Activated naive CD8-positive, alpha-beta T cell treated with anti-CD3 and anti-CD28 coated beads for 36 hours (primary cell): ENCODE results near the gene TSSK6. TPM values are rescaled to one million over a fixed set of nuclear protein-coding genes. Genes with fewer than 3 reads are reported as not detected.
A peak's percentile ranks its signal among the peaks of the same experiment; 100 is the strongest.
"Not testable (repeated sequence)": the region's sequence is repeated elsewhere in the genome, so short reads cannot be mapped to it uniquely, and the experiment has no call there.

Experiments used
- DNase-seq: peaks from one replicate; pipeline ENCODE4 v3.0.0; 2021
- H3K27ac Mint-ChIP-seq: one replicate; pipeline ENCODE4 v1.8.0; 2022; ENCODE audit warnings: mild to moderate bottlenecking, moderate library complexity, mixed read lengths
- H3K27me3 Mint-ChIP-seq: one replicate; pipeline ENCODE4 v1.8.0; 2022; ENCODE audit warnings: mild to moderate bottlenecking, mixed read lengths
- H3K36me3 Mint-ChIP-seq: one replicate; pipeline ENCODE4 v1.8.0; 2021; ENCODE audit warnings: mild to moderate bottlenecking, mixed read lengths
- H3K4me1 Mint-ChIP-seq: one replicate; pipeline ENCODE4 v1.8.0; 2021; ENCODE audit warnings: mixed read lengths
- H3K4me3 Mint-ChIP-seq: one replicate; pipeline ENCODE4 v1.8.0; 2022; ENCODE audit warnings: mild to moderate bottlenecking, moderate library complexity, mixed read lengths
- H3K9me3 Mint-ChIP-seq: one replicate; pipeline ENCODE4 v1.8.0; 2022; ENCODE audit warnings: mixed read lengths
- total RNA-seq, 2 experiments: library from RNA; stranded (reverse); gene quantifications; one replicate each; pipeline ENCODE4 v1.2.3, GENCODE V29; 2021

Gene TSSK6
- total RNA-seq, 2 experiments from 2014 or later = 3.0 to 3.1 TPM

DNA sequence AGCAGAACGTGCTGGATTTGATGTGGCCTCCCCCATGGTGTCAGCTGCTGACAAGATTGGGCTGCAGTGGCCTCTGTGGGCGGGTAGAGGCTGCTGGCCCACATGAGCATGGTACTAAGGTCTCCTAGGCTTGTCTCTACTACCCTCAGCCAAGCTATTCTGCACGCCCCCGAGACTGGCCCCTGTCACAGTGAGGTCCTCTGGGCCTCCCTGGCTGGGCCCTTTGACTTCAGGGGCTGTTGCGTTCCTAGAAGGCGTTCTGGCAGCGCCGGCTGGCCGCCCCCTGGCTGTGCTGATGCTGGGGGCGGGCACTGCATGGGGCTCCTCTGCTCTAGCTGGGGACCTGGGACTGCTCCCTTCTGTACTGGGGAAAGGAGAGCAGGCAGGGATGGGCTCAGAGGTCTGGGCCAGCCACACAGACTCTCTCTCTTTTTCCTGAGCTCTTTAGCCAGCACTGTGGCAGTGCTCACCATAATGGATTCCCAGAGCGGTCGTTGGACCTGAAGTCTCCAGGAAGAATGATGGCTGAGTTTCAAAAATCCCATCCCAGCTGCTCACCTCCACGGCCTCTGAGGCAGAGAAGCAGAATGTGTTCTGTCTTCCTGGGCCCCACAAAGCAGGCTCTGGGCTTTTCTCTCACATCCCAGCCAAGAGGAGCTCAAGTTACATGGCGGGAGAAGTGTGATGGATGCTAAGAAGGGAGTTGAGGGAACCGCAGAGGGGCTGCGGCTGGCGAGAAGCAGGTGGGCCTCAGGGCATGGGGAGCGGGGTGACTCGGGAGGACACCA is 32.3 kb downstream of the TSSK6 start:
- Mint-ChIP-seq H3K36me3 (peaks cover 19% of the 10 kb centered on the region), H3K9me3 (no peaks in the 10 kb centered on the region), H3K27ac (peak overlapping the region; percentile 56), H3K4me3 (no peak overlapping the region), H3K4me1 (peaks cover 58% of the 10 kb centered on the region), H3K27me3 (no peaks in the 10 kb centered on the region)
- DNase-seq = no peak

DNA sequence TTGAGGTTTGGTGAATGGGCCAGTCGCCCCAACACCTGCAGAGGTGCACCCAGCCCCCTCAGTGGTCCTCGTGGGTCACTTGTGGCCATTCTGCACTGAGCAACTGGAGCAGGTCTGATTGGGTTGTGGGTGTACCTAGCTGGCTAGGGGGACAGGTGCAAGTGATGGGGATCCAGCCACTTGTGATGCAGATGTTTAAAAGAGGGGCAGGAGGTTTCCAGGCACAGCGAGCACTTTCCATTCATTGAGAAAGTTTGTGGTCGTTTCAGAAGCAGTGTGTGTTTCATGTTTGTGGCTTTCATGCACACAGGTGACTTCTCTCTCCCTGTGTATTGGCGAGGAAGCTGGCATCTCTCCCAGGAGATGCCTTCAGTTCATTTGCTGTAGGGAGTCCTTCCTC is 34.7 kb downstream of the TSSK6 start:
- peak; percentile 41 for DNase-seq
- no peaks in the 10 kb centered on the region for H3K9me3 Mint-ChIP-seq
- H3K4me1 Mint-ChIP-seq = peaks cover 61% of the 10 kb centered on the region
- no peaks in the 10 kb centered on the region for H3K27me3 Mint-ChIP-seq
- peaks cover 26% of the 10 kb centered on the region for H3K36me3 Mint-ChIP-seq
- H3K27ac Mint-ChIP-seq = peak overlapping the region; percentile 65
- H3K4me3 Mint-ChIP-seq = no peak overlapping the region

- Mint-ChIP-seq H3K27ac (no peak overlapping the region), H3K4me3 (no peak overlapping the region), H3K9me3 (no peaks in the 10 kb centered on the region), H3K4me1 (peaks cover 64% of the 10 kb centered on the region), H3K36me3 (peaks cover 23% of the 10 kb centered on the region), H3K27me3 (no peaks in the 10 kb centered on the region)
- DNase-seq = no peak
Measured at GRCh38 chr19:19477705-19478383, 37.5 kb downstream of the TSSK6 start.

GRCh38 chr19:19475849-19476828 is 39.2 kb downstream of the TSSK6 start:
- Mint-ChIP-seq H3K4me1 (peaks cover 72% of the 10 kb centered on the region), H3K36me3 (peaks cover 29% of the 10 kb centered on the region), H3K9me3 (no peaks in the 10 kb centered on the region), H3K27me3 (no peaks in the 10 kb centered on the region), H3K4me3 (no peak overlapping the region), H3K27ac (peak overlapping the region; percentile 20)
- no peak for DNase-seq

GRCh38 chr19:19475015-19475765 is 40.2 kb downstream of the TSSK6 start:
- H3K4me1 Mint-ChIP-seq = peaks cover 66% of the 10 kb centered on the region
- H3K4me3 Mint-ChIP-seq = no peak overlapping the region
- H3K9me3 Mint-ChIP-seq = no peaks in the 10 kb centered on the region
- H3K27me3 Mint-ChIP-seq = no peaks in the 10 kb centered on the region
- no peak overlapping the region for H3K27ac Mint-ChIP-seq
- peaks cover 38% of the 10 kb centered on the region for H3K36me3 Mint-ChIP-seq
- DNase-seq = no peak

DNA sequence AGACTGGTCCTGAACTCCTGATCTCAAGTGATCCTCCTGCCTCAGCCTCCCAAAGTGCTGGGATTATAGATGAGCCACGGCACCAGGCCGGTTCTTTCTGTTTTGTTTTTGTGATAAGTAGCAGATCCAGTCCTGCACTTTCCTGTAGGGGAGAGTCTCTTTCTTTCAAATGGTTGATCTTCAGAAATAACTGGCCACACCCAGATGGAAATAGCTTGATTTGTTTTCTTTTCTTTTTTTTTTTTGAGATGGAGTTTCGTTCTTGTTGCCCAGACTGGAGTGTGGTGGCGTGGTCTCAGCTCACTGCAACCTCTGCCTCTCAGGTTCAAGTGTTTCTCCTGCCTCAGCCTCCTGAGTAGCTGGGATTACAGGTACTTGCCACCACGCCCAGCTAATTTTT is 43.2 kb downstream of the TSSK6 start:
- H3K9me3 Mint-ChIP-seq = peaks cover 16% of the 10 kb centered on the region
- peaks cover 53% of the 10 kb centered on the region for H3K4me1 Mint-ChIP-seq
- H3K36me3 Mint-ChIP-seq = peaks cover 50% of the 10 kb centered on the region
- not testable (repeated sequence) for H3K27ac Mint-ChIP-seq, H3K4me3 Mint-ChIP-seq, H3K27me3 Mint-ChIP-seq, DNase-seq

- H3K27me3 Mint-ChIP-seq = no peaks in the 10 kb centered on the region
- peaks cover 50% of the 10 kb centered on the region for H3K4me1 Mint-ChIP-seq
- no peak overlapping the region for H3K4me3 Mint-ChIP-seq
- H3K9me3 Mint-ChIP-seq = peaks cover 18% of the 10 kb centered on the region
- DNase-seq = no peak
- H3K27ac Mint-ChIP-seq = no peak overlapping the region
- H3K36me3 Mint-ChIP-seq = peaks cover 51% of the 10 kb centered on the region
Measured at GRCh38 chr19:19471682-19472081, 43.7 kb downstream of the TSSK6 start.

DNA sequence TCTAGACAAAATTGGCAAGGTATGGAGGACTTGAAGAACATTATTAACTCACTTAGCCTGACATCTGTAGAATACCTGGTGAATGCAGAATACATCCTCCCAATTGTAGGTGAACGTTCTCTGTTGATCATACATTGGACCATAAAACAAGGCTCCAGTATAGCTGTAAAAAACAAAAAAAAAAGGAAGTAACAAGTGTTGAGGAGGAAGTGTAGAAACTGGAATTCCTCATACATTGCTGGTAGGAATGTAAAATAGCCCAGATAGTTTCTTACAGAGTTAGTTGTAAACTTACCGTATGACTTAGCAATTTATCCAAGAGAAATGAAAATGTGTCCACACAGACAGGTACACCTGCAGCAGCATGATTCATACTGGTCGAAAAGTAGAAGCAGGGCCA is 44.8 kb downstream of the TSSK6 start:
- no peak overlapping the region for H3K4me3 Mint-ChIP-seq
- peaks cover 40% of the 10 kb centered on the region for H3K4me1 Mint-ChIP-seq
- DNase-seq = no peak
- no peak overlapping the region for H3K27ac Mint-ChIP-seq
- H3K36me3 Mint-ChIP-seq = peaks cover 61% of the 10 kb centered on the region
- H3K9me3 Mint-ChIP-seq = peaks cover 27% of the 10 kb centered on the region
- no peaks in the 10 kb centered on the region for H3K27me3 Mint-ChIP-seq

DNA sequence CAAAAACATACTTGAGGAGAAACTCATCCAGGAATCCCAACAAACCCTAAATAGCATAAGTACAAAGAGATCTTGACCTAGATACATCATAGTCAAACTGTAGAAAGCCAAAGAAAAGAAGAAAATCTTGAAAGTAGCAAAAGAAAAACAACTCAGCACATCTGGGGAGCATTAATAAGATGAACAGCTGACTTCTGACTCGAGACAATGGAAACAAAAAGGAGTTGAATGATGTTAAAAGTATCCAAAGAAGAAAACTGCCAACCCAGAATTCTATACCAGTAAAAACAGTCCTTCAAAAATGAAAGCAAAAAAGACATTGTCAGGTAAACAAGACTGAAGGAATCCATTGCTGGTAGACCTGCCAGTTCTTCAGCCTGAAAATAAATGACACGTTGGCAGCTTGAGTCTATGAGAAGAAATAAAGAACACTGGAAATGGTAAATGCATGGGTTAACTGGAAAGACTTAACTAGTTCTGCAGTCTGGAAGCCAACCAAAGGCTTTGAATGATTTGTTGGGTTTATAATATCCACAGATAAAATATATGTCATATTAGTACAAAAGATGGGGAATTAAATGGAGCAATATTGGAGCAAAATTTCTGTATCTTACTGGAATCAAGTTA is 46.8 kb downstream of the TSSK6 start:
- Mint-ChIP-seq H3K4me3 (no peak overlapping the region), H3K27me3 (no peaks in the 10 kb centered on the region), H3K27ac (no peak overlapping the region), H3K4me1 (peaks cover 35% of the 10 kb centered on the region), H3K36me3 (peaks cover 69% of the 10 kb centered on the region), H3K9me3 (peaks cover 27% of the 10 kb centered on the region)
- no peak for DNase-seq

DNA sequence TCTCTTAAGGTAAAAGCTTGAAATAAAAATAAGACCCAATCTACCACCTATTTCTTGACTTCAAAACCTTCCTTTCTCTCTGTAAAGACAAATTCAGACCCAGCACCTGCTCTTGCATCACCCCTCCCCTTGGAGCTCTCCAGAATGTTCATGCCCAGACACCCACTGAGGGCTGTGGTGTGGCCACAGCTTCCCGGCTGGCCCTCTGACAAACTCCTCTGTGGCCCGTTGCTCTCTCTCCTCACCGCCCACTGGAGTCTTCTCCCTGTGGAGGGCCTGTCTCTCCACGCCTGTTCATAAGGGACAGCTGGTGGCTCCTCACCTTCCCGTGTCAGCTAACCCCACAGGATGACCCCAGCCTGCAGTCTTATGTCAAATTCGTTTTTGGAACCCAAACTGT is 49.1 kb downstream of the TSSK6 start:
- no peak for DNase-seq
- Mint-ChIP-seq H3K4me3 (no peak overlapping the region), H3K9me3 (peaks cover 27% of the 10 kb centered on the region), H3K36me3 (peaks cover 66% of the 10 kb centered on the region), H3K27me3 (no peaks in the 10 kb centered on the region), H3K4me1 (peaks cover 38% of the 10 kb centered on the region), H3K27ac (peak overlapping the region; percentile 58)

DNA sequence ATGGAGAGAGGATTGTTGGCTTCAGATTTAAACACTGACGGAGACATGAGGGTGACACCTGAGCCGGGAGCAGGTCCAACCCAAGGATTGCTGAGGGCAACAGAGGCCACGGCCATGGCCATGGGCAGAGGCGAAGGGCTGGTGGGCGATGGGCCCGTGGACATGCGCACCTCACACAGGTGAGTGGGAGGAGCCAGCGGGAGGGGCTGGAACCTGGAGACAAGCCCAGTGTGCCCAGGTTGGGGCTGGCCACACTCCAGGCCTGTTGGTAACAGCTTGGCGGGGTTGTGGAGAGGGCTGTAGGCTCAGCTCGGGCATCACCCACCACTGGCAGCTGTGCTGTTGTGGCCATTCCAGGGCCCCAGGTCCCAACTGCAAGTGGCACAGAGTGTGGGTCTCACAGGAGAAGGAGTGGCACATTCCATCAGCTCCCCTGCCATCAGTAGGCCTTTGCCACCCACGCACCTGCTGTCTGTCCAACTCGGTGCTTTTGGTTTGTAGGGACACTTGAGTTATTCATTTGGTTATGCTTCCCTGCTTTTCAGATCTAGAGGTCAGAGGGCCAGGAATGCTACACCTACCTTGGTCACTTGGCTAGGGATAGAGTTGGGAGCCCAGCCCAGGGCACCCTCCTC is 49.8 kb downstream of the TSSK6 start:
- Mint-ChIP-seq H3K4me3 (no peak overlapping the region), H3K27ac (peak overlapping the region; percentile 58), H3K4me1 (peaks cover 43% of the 10 kb centered on the region), H3K36me3 (peaks cover 66% of the 10 kb centered on the region), H3K9me3 (peaks cover 27% of the 10 kb centered on the region), H3K27me3 (no peaks in the 10 kb centered on the region)
- DNase-seq = no peak

- Mint-ChIP-seq H3K9me3 (peaks cover 27% of the 10 kb centered on the region), H3K27ac (peak overlapping the region; percentile 17), H3K4me1 (peaks cover 50% of the 10 kb centered on the region), H3K27me3 (no peaks in the 10 kb centered on the region), H3K36me3 (peaks cover 63% of the 10 kb centered on the region), H3K4me3 (no peak overlapping the region)
- DNase-seq = no peak
Measured at GRCh38 chr19:19464339-19465098, 50.8 kb downstream of the TSSK6 start.
